ENCODE measurements around the gene ARSB. TPM values are rescaled to one million over a fixed set of nuclear protein-coding genes. Genes with fewer than 3 reads are reported as not detected.

Gene ARSB
- total RNA-seq, 4 donors from 2014 or later, result 9.1 to 12.7 (median 10.7) TPM

DNA sequence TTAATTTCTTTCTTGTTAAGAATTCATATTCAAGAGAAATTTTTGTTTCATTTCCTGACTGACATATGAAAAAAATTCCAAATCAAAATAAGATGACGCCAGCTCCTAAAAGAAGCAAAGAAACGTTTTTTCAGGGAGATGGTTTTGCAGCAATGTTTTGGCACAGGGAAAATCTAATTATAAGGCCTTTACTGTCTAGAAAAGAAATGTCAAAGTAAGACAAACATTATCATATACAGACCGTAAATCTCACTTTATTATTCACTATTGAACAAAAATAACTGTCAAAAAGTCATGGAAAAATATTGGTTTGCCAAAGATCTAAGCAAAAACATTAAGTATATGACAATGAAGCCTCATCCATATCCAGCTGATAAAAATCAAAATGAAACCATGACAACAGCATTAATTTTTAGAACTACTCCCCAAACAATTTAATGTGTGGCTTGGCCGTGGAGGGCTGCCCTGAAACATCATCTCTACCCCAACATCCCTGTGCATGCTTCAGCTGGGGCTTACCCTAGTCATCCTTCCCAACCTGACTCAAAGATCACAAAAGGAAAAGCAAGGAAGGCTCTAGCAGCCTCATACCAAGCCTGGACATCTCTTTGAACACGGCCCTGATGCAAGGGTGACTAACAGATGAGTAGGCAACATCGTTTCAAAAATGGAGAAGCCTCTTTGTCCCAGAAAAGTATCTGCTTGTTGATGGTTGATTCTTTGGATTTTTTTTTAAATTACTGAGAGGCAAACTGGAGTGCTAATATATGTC is 95.6 kb downstream of the ARSB start:
- Histone ChIP-seq H3K27me3 (no peaks in the 10 kb centered on the region), H3K4me1 (peaks cover 0 to 8% (median 0%) of the 10 kb centered on the region in 4 donors), H3K27ac (no peak overlapping the region), H3K9me3 (no peaks in the 10 kb centered on the region), H3K36me3 (no peaks in the 10 kb centered on the region), H3K4me3 (no peak overlapping the region)
- 75 to 82% methylated on average over 5 to 6 of the region's 6 CpGs for WGBS, 2 donors (ENCODE audit: low coverage in 1 of 2)
- DNase-seq, result no peak
- TF ChIP-seq POLR2A (IDR thresholded peaks at IDR 0.05), result no peak
- TF ChIP-seq EP300 (IDR thresholded peaks at IDR 0.05; ENCODE audit: low read depth), result no peak
- no peak for TF ChIP-seq POLR2AphosphoS5 (IDR thresholded peaks at IDR 0.05)
- TF ChIP-seq, protein P1, sequence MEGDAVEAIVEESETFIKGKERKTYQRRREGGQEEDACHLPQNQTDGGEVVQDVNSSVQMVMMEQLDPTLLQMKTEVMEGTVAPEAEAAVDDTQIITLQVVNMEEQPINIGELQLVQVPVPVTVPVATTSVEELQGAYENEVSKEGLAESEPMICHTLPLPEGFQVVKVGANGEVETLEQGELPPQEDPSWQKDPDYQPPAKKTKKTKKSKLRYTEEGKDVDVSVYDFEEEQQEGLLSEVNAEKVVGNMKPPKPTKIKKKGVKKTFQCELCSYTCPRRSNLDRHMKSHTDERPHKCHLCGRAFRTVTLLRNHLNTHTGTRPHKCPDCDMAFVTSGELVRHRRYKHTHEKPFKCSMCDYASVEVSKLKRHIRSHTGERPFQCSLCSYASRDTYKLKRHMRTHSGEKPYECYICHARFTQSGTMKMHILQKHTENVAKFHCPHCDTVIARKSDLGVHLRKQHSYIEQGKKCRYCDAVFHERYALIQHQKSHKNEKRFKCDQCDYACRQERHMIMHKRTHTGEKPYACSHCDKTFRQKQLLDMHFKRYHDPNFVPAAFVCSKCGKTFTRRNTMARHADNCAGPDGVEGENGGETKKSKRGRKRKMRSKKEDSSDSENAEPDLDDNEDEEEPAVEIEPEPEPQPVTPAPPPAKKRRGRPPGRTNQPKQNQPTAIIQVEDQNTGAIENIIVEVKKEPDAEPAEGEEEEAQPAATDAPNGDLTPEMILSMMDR (IDR thresholded peaks at IDR 0.05), result no peak
- intact Hi-C loops (cut with DNase I; ENCODE audit: low total_unique reads), result loop anchor here (10.0 kb wide), 1 partner anchor 225 kb away; no protein-coding TSS in a partner anchor
- in situ Hi-C loops (cut with MboI; ENCODE audit: low pct_ligation_motif_present in 1 of 4, low pct_unique_long_range_greater_than_20kb in 1 of 4, low sequenced_read_pairs in 3 of 4), result no loop called here

DNA sequence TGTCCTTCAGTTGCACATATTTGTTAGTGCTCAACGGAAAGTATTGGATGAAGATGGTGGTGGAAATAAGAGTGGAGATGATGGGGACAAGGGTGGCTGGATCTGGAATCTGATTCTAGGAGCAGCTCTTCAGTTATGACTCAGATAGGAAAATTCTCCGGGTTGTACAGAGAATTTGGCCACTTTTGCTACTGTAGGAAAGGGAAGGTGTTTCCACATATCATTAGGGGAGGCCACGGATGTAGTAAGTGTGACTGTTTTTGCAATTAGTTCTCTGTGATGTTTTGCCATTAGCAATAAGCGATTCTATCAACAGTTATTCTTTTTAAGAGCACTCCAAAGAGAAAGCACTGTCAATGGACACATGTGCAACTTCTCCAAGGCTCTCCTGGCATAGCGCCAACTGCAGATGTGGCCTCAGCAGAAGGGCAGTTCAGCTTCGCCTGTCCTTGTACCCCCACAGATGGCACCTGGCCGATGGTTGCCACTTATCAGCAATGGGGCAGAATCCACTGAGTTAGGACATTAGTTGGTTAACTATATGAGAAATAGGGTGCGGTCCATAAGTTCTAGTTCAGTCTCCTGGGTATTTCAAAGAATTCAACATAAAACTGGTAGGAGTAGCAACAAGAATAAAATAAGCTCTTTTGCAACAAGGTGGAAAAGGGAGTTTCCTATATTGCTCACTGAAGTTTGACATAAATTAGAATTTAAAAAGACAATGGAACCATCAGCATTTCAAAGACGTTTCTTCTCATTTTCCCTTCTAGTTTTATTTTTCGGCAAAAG is 96.3 kb downstream of the ARSB start:
- Histone ChIP-seq H3K9me3 (no peaks in the 10 kb centered on the region), H3K4me3 (no peak overlapping the region), H3K27me3 (no peaks in the 10 kb centered on the region), H3K4me1 (peaks cover 0 to 2% (median 0%) of the 10 kb centered on the region in 4 donors), H3K27ac (no peak overlapping the region), H3K36me3 (no peaks in the 10 kb centered on the region)
- WGBS, 2 donors (ENCODE audit: low coverage in 1 of 2), result 77 to 81% methylated on average over 7 to 10 of the region's 10 CpGs
- TF ChIP-seq EP300 (IDR thresholded peaks at IDR 0.05; ENCODE audit: low read depth), result no peak
- TF ChIP-seq, protein P1 (IDR thresholded peaks at IDR 0.05), result no peak
- in situ Hi-C loops (cut with MboI; ENCODE audit: low pct_ligation_motif_present in 1 of 4, low pct_unique_long_range_greater_than_20kb in 1 of 4, low sequenced_read_pairs in 3 of 4) (no loop called here), intact Hi-C loops (cut with DNase I; ENCODE audit: low total_unique reads) (loop anchor here (10.0 kb wide), 1 partner anchor 224 kb away; no protein-coding TSS in a partner anchor)
- DNase-seq, result no peak

DNA sequence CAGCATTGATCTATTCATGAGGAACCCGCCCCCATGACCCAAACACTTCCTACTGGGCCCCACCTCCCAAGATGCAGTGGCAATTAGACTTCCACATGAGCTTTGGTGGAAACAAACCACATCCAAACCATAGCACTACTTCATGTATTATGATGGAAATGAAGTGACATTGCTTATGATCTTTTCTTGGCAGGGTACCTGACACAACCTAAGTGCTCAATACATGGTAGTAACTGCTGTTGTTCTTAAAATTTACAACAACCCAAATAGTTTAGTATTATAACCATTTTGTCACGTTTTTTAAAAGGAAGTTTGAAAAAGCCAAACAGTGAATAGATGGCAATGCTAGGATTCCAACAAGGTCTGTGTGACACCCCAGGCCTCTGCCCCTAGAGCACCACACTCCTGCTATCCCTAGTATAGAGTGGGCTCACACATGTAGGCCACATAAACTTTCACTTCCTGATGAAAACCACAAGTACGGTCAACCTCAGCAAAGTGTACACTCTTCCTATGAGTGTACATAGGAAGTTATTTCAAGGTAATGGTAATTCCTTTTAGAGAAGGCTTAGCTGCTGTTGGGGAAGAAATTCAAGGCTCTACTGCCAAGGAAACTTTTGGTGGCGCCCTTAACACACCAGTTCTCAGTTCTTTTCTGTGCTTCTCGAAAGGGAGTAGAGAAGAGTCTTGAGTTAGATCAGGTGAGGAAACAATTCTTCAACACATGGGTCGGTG is 97.6 kb downstream of the ARSB start:
- no peaks in the 10 kb centered on the region for H3K36me3 ChIP-seq
- 68 to 73% methylated on average over 2 to 6 of the region's 6 CpGs for WGBS, 2 donors (ENCODE audit: low coverage in 1 of 2)
- no peaks in the 10 kb centered on the region for H3K27me3 ChIP-seq
- no peaks in the 10 kb centered on the region for H3K4me1 ChIP-seq
- TF ChIP-seq POLR2A (IDR thresholded peaks at IDR 0.05) (no peak), POLR2AphosphoS5 (IDR thresholded peaks at IDR 0.05) (no peak), EP300 (IDR thresholded peaks at IDR 0.05; ENCODE audit: low read depth) (no peak)
- TF ChIP-seq, protein P1 (IDR thresholded peaks at IDR 0.05), result no peak
- in situ Hi-C loops (cut with MboI; ENCODE audit: low pct_ligation_motif_present in 1 of 4, low pct_unique_long_range_greater_than_20kb in 1 of 4, low sequenced_read_pairs in 3 of 4), result no loop called here
- H3K9me3 ChIP-seq, result no peaks in the 10 kb centered on the region
- DNase-seq, result no peak
- intact Hi-C loops (cut with DNase I; ENCODE audit: low total_unique reads), result loop anchor here (10.0 kb wide), 1 partner anchor 223 kb away; no protein-coding TSS in a partner anchor
- H3K27ac ChIP-seq, result no peak overlapping the region
- H3K4me3 ChIP-seq, result no peak overlapping the region

All from transverse colon (tissue), 4 donors.